Activated CD4-positive, alpha-beta memory T cell treated with anti-CD3 and anti-CD28 coated beads for 36 hours (primary cell): ENCODE data around the gene FGD4. TPM values are rescaled to one million over a fixed set of nuclear protein-coding genes. Genes with fewer than 3 reads are reported as not detected.

ENCODE experiments used
- CTCF ChIA-PET: fragments of 350-600 bp; sonication (Branson Sonifier 250); formaldehyde crosslinking; loops from one replicate; lab custom pipeline; 2021; ENCODE audit warnings: antibody characterized with exemption, inconsistent platforms; lab: Charles Lee
- POLR2A ChIA-PET: fragments of 350-600 bp; sonication (Branson Sonifier 250); formaldehyde crosslinking; loops from one replicate; lab custom pipeline; 2021; ENCODE audit warnings: antibody characterized with exemption; lab: Charles Lee
- DNase-seq: peaks from one replicate; pipeline ENCODE4 v3.0.0-alpha.2; 2020
- H3K27ac Mint-ChIP-seq: one replicate; pipeline ENCODE4 v1.8.0; 2021; ENCODE audit warnings: mixed read lengths
- H3K27me3 Mint-ChIP-seq: one replicate; pipeline ENCODE4 v1.8.0; 2021; ENCODE audit warnings: mixed read lengths
- H3K36me3 Mint-ChIP-seq: one replicate; pipeline ENCODE4 v1.8.0; 2021; ENCODE audit warnings: mixed read lengths
- H3K4me1 Mint-ChIP-seq: one replicate; pipeline ENCODE4 v1.8.0; 2021; ENCODE audit warnings: low read depth, mixed read lengths
- H3K4me3 Mint-ChIP-seq: one replicate; pipeline ENCODE4 v1.8.0; 2021; ENCODE audit warnings: mild to moderate bottlenecking, mixed read lengths
- H3K9me3 Mint-ChIP-seq: one replicate; pipeline ENCODE4 v1.8.0; 2021; ENCODE audit warnings: mixed read lengths
- intact Hi-C: fragments of 100-400 bp; cut with micrococcal nuclease; formaldehyde crosslinking; loops from one replicate; pipeline ENCODE4 v1.15.1; 2023
- total RNA-seq, 2 experiments: library from RNA; stranded (reverse); gene quantifications; one replicate each; pipeline ENCODE4 v1.2.3, GENCODE V29; 2021

FGD4 gene
- total RNA-seq, 2 experiments from 2014 or later: 0.19 to 0.22 TPM

DNA sequence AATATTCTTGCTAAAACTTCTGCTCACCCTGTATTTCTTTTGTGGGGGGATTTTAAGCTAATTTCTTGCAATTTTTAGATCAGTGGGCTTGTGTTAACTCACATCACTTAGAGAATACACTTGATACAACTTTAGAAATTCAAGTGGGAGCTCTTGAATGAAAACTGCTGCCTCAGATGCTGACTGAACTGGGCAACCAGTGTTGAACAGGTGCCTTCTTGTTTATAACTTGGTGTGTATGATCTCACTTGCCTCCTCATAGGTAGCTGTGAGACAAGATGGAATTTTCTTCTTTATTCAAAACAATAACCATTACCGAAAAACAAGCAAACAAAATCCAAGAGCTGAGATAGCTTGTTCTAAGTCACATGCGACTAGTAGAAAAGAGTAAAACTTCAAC is 63.5 kb downstream of the FGD4 start:
- ChIA-PET CTCF (interaction anchor here (0.8 kb wide), 1 partner anchor 293 kb away, joined by 3 read pairs; the partner anchor contains the start of gene YARS2), POLR2A (no interaction called here)
- Mint-ChIP-seq H3K9me3 (no peaks in the 10 kb centered on the region), H3K4me3 (no peak overlapping the region), H3K27me3 (no peaks in the 10 kb centered on the region), H3K27ac (no peak overlapping the region), H3K4me1 (no peaks in the 10 kb centered on the region), H3K36me3 (no peaks in the 10 kb centered on the region)
- intact Hi-C loops: no loop called here
- no peak for DNase-seq

DNA sequence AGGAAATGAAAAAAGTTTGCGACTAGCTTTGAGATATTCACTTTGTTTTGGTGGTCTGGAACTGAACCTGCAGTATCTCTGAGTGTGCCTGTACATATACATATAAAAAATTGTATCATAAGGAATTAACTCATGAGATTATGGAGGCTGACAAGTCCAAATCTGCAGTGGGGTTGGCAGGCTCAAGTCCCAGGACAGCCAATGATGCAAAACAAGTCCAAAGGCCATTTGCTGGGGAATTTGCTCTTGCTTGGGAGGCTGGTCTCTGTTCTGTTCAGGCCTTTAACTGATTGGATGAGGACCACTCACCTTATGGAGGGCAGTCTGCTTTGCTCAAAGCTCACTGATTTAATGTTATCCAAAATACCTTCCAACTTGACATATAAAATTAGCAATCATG is 66.8 kb downstream of the FGD4 start:
- POLR2A ChIA-PET: no interaction called here
- Mint-ChIP-seq H3K4me1 (no peaks in the 10 kb centered on the region), H3K4me3 (no peak overlapping the region), H3K27me3 (no peaks in the 10 kb centered on the region), H3K9me3 (no peaks in the 10 kb centered on the region), H3K27ac (no peak overlapping the region), H3K36me3 (no peaks in the 10 kb centered on the region)
- no peak for DNase-seq
- CTCF ChIA-PET: no interaction called here
- intact Hi-C loops: no loop called here

DNA sequence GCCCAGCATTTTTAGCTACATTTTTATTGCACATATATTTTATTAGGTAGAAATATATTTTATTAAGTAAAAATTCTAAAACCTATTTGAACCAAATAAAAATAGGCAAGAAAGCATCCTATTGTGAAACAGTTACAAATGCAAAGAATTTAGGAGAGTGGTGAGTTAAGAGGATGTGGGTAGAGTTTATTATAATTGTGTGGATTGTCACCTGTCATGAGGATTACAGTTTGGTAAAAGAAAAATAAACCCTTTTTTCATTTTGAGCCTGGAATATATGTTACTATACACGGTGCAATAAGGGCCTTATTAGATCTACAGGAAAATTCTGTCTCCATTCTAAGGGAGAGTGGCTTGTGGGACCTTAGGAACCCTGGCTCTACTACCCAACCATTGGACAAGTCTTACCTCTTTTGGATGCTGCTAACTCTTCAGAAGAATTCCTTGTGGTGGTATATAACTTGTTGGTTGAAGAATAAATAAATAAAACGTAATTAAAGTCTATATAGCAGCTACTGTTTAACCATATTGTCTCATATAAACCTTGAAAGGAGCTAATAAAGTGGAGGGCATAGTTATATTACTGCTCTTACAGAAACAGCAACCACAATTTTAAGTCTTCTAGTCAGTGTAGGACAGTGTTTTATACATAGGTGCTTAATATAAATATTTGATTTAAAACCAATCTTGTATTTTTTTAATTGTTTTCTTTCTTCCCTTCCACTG is 67.8 kb downstream of the FGD4 start:
- intact Hi-C loops: no loop called here
- no peak overlapping the region for H3K4me3 Mint-ChIP-seq
- no peak for DNase-seq
- no peaks in the 10 kb centered on the region for H3K4me1 Mint-ChIP-seq
- no peaks in the 10 kb centered on the region for H3K36me3 Mint-ChIP-seq
- no peak overlapping the region for H3K27ac Mint-ChIP-seq
- ChIA-PET POLR2A (no interaction called here), CTCF (no interaction called here)
- H3K27me3 Mint-ChIP-seq: no peaks in the 10 kb centered on the region
- no peaks in the 10 kb centered on the region for H3K9me3 Mint-ChIP-seq

DNA sequence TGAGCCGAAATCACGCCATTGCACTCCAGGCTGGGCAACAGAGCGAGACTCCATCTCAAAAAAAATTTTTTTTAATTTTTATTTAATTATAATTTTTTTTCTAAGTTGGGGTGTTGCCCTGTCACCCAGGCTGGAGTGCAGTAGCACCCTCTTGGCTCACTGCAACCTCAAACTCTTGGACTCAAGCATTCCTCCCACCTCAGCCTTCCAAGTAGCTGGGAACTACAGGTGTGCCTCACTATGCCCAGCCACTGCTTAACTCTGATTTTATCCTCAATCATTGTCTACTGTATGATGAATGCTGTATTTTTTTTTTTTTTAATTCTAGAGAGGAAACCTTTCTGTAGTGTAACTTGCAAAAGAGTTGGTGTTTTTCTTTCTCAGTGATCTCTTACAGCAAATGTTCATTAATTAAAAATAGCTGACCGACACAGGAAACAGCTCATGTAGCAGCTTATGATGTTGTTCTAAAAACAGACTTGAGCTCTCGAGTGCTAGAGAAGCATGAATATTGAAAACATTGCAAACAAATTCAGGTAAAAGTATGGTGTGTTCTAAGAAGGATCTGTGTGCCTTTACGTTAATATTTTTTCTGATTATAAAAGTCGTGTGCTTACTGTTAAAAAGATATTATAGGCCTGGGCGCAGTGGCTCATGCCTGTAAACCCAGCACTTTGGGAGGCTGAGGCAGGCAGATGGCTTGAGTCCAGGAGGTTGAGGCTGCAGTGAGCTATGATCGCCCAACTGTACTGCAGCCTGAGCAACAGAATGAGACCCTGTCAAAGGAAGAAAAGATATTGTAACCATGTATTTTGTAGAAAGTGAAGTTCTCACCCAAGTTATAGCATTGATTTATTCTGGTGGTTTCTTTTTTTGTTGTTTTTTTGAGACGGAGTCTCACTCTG is 68.9 kb downstream of the FGD4 start:
- POLR2A ChIA-PET: no interaction called here
- Mint-ChIP-seq H3K4me3 (no peak overlapping the region), H3K27ac (no peak overlapping the region), H3K4me1 (no peaks in the 10 kb centered on the region), H3K36me3 (no peaks in the 10 kb centered on the region), H3K9me3 (no peaks in the 10 kb centered on the region), H3K27me3 (no peaks in the 10 kb centered on the region)
- intact Hi-C loops: no loop called here
- CTCF ChIA-PET: interaction anchor here (0.8 kb wide), 1 partner anchor 102 kb away, joined by 3 read pairs; no protein-coding TSS in a partner anchor
- no peak for DNase-seq

DNA sequence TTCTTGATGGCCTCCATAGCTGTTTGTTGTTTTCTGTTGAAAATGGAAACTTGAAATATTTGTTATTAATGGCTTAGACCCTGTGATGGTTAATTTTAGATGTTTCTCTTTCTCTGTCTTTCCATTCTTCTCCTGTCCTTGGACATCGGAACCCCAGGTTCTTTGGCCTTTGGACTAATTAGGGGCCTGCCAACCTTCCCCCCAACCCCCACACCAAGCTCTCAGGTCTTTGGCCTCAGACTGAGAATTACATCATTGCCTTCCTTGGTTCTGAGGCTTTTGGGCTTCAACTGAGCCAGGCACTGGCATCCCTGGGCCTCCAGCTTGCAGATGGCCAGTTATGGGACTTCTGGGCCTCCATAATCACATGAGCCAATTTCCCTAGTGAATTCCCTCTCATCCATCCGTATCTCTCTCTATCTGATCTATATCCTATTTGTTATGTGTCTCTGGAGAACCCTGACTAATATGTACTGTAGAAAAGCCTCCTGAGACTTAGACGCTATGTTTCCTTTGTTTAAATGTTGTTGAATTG is 71.6 kb downstream of the FGD4 start:
- Mint-ChIP-seq H3K4me3 (no peak overlapping the region), H3K9me3 (no peaks in the 10 kb centered on the region), H3K27ac (no peak overlapping the region), H3K36me3 (no peaks in the 10 kb centered on the region), H3K4me1 (no peaks in the 10 kb centered on the region), H3K27me3 (peaks cover 1% of the 10 kb centered on the region)
- POLR2A ChIA-PET: no interaction called here
- no peak for DNase-seq
- CTCF ChIA-PET: interaction anchor here (0.7 kb wide), 1 partner anchor 15 kb away, joined by 3 read pairs; no protein-coding TSS in a partner anchor
- intact Hi-C loops: no loop called here

DNA sequence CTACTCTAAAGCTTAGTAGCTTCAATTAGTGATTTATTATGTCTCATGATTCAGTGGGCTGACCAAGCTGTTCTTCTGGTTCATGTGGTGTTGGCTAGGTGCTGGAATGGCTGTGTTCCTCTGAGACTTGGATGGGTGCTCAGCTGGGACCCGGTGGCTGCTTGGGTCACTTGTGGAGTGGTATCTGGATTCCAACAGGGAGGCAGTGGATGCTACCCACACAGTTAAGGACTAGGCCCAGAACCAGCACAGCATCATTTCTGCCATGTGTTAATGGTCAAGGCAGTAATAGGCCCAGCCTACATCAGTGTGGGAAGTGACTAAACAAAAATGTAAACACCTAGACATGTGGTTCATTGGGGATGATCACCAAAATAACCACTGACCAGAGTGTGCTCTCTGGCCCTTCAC is 72.2 kb downstream of the FGD4 start:
- Mint-ChIP-seq H3K27ac (no peak overlapping the region), H3K4me1 (no peaks in the 10 kb centered on the region), H3K9me3 (no peaks in the 10 kb centered on the region), H3K4me3 (no peak overlapping the region), H3K27me3 (peaks cover 1% of the 10 kb centered on the region), H3K36me3 (no peaks in the 10 kb centered on the region)
- intact Hi-C loops: no loop called here
- ChIA-PET CTCF (interaction anchor here (0.7 kb wide), 1 partner anchor 15 kb away, joined by 3 read pairs; no protein-coding TSS in a partner anchor), POLR2A (no interaction called here)
- DNase-seq: no peak

DNA sequence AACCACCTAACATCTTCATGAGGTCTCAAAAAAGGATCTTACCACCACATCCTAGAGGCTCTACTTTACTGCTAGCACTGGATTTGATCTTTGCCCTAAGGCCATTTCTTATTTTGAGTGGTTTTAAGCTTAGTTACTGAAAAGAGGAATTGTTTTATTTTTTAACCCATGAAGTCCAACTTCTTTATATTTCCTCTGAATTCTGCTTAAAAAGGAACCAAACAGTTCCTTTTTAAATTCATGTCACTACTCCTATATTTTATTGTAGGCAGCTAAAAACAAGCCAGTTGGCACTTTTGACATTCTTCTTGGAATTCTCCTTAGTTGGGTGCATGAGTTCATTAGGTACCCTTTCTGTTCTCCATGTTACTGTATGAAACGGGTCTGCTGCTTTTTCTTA is 76.4 kb downstream of the FGD4 start:
- no peaks in the 10 kb centered on the region for H3K4me1 Mint-ChIP-seq

DNA sequence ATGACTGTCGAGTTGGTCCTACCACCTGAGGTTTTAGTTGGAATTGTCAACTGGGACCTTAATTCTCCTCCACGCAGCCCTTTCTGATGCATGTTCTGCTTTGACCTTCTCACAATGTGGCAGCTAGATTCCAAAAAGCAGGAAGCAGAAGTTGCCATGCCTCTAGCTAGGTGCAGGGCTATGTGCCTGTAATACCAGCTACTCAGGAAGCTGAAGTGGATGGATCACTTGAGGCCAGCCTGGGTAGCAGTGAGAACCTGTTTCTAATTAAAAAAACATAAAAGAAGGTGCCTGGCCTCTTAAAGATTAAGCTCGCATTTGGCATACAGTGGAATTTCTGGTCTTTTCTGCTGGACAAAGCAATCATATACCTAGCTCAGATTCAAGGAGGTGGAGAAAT is 77.1 kb downstream of the FGD4 start:
- H3K36me3 Mint-ChIP-seq: no peaks in the 10 kb centered on the region
- H3K4me3 Mint-ChIP-seq: no peak overlapping the region
- no peaks in the 10 kb centered on the region for H3K4me1 Mint-ChIP-seq
- POLR2A ChIA-PET: no interaction called here
- CTCF ChIA-PET: no interaction called here
- intact Hi-C loops: no loop called here
- no peak for DNase-seq
- no peaks in the 10 kb centered on the region for H3K9me3 Mint-ChIP-seq
- H3K27me3 Mint-ChIP-seq: peaks cover 4% of the 10 kb centered on the region
- no peak overlapping the region for H3K27ac Mint-ChIP-seq

More for the DNA sequence above, 76.4 kb downstream of the FGD4 start:
- peaks cover 4% of the 10 kb centered on the region for H3K27me3 Mint-ChIP-seq
- POLR2A ChIA-PET: no interaction called here
- no peak overlapping the region for H3K27ac Mint-ChIP-seq
- H3K4me3 Mint-ChIP-seq: no peak overlapping the region
- no peaks in the 10 kb centered on the region for H3K9me3 Mint-ChIP-seq
- intact Hi-C loops: no loop called here
- CTCF ChIA-PET: no interaction called here
- H3K36me3 Mint-ChIP-seq: no peaks in the 10 kb centered on the region
- no peak for DNase-seq

DNA sequence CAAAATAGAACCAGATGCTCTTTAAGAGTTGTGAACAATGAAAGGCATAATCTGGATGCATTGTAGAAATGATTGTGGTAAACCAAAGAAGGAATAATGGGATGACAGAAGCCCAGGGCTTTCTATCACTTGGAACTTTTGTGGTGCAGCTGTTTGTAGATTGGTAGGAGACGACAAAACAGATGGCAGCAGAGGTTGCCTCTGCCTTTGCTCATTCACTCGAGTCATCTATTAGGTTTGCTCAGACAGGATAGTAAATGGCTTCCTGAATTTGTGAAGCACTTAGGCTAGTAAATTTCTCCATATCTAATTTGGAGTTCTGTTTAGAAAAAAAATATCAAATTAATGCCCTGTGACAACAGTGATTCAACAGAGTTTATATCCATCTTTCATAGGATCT is 78.4 kb downstream of the FGD4 start:
- H3K9me3 Mint-ChIP-seq: no peaks in the 10 kb centered on the region
- peaks cover 4% of the 10 kb centered on the region for H3K27me3 Mint-ChIP-seq
- ChIA-PET POLR2A (no interaction called here), CTCF (no interaction called here)
- intact Hi-C loops: no loop called here
- DNase-seq: no peak
- no peaks in the 10 kb centered on the region for H3K4me1 Mint-ChIP-seq
- no peaks in the 10 kb centered on the region for H3K36me3 Mint-ChIP-seq
- H3K4me3 Mint-ChIP-seq: no peak overlapping the region
- no peak overlapping the region for H3K27ac Mint-ChIP-seq

DNA sequence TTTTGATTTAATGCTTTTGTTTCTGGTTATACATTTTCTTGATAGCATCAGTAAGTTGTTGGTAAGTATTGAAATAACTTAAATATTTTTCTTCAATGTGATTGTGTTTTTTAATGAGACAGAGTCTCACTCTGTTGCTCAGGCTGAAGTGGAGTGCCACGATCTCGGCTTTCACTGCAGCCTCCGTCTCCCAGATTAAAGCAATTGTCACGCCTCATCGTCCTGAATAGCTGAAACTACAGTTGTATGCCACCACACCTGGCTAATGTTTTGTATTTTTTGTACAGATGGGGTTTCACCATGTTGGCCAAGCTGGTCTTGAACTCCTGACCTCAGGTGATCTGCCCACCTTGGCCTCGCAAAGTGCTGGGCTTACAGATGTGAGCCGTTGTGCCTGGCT is 78.8 kb downstream of the FGD4 start:
- Mint-ChIP-seq H3K4me3 (no peak overlapping the region), H3K4me1 (no peaks in the 10 kb centered on the region), H3K9me3 (no peaks in the 10 kb centered on the region), H3K27me3 (peaks cover 4% of the 10 kb centered on the region), H3K36me3 (no peaks in the 10 kb centered on the region), H3K27ac (no peak overlapping the region)
- DNase-seq: no peak
- POLR2A ChIA-PET: no interaction called here
- CTCF ChIA-PET: no interaction called here
- intact Hi-C loops: no loop called here

DNA sequence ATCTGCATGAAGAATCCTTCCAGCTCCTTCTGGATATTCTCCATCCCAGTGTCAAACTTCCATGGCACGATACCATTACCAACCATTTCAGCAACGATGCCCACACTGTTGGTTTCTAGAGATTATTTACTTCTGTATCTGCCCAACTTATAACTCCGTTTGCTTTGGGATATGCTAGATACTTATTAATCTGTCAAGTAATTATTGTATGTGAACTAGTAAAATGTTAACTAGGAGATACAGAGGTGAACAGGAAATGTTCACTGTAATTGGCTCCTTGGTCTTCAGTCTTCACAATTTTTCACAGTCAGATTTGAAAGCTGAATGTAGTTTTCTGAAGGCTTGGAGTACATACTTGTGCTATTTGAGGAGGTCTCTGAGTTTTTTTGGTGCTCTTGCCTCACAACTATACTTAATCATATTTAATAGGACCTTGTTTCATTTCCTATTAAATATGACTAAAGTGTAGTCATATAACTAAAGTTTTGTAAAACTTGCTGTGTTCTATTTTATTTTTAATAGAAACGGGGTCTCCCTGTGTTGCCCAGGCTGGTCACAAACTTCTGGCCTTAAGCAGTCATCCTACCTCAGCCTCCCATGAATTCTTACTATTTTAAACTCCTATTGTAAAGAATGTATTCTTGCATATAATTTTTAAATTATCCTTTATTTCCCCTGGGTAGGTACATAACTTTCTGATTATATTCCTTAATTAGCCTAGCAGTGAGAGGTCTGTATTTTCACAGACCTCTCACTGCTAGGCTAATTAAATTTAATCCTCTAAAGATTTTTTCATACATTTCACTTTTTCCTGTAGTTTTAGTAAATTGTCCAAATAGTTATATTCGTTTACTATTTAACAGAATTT is 79.7 kb downstream of the FGD4 start:
- Mint-ChIP-seq H3K27me3 (peaks cover 4% of the 10 kb centered on the region), H3K9me3 (no peaks in the 10 kb centered on the region), H3K4me3 (no peak overlapping the region), H3K36me3 (no peaks in the 10 kb centered on the region), H3K27ac (no peak overlapping the region), H3K4me1 (no peaks in the 10 kb centered on the region)
- CTCF ChIA-PET: no interaction called here
- POLR2A ChIA-PET: no interaction called here
- intact Hi-C loops: no loop called here
- no peak for DNase-seq

DNA sequence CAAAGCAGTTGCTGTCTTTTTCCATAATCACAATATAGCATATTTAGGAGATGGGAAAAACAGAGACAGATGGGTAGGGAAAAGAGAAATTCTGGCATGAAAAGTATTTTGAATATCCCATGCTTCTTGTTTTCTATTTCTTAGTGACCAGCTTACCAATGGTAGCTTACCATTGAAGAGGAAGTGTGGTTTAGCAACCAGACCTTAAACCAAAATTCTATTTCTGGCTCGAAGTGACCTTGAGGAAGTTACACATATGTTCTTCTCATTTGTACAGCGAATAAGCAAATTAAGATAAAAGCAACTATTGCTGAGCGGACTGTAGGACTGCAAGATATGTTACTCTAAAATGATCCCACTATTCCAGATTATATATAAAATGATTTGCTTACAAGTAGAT is 82.9 kb downstream of the FGD4 start:
- no peaks in the 10 kb centered on the region for H3K36me3 Mint-ChIP-seq
- H3K9me3 Mint-ChIP-seq: no peaks in the 10 kb centered on the region
- H3K27me3 Mint-ChIP-seq: peaks cover 3% of the 10 kb centered on the region
- CTCF ChIA-PET: no interaction called here
- no peak overlapping the region for H3K27ac Mint-ChIP-seq
- no peaks in the 10 kb centered on the region for H3K4me1 Mint-ChIP-seq
- no peak for DNase-seq
- POLR2A ChIA-PET: no interaction called here
- intact Hi-C loops: no loop called here
- no peak overlapping the region for H3K4me3 Mint-ChIP-seq
